Measurements from ENCODE around the gene RGS3.
A peak's percentile ranks its signal among the peaks of the same experiment; 100 is the strongest.

- no peak for TF ChIP-seq ZNF274 (IDR thresholded peaks at IDR 0.05; ENCODE audit: low read length)
- no peak for TF ChIP-seq ZNF274 (tag by site-specific recombination; IDR thresholded peaks at IDR 0.05; ENCODE audit: borderline replicate concordance)
- TF ChIP-seq ZNF302 (tag by site-specific recombination; IDR thresholded peaks at IDR 0.05; ENCODE audit: low read depth): no peak
- TF ChIP-seq ZNF324 (tag by site-specific recombination; IDR thresholded peaks at IDR 0.05): no peak
- TF ChIP-seq ZNF76 (tag by site-specific recombination; IDR thresholded peaks at IDR 0.05; ENCODE audit: borderline replicate concordance, low read depth): no peak
- peak; percentile 49; the same call in 1 of the 2 replicates for TF ChIP-seq CTCF (tag by site-specific recombination; IDR thresholded peaks at IDR 0.05)
- TF ChIP-seq ZNF549 (tag by site-specific recombination; IDR thresholded peaks at IDR 0.05): no peak
- TF ChIP-seq PATZ1 (tag by site-specific recombination; IDR thresholded peaks at IDR 0.05): peak; percentile 66
- no peak for TF ChIP-seq ATF2 (tag by site-specific recombination; IDR thresholded peaks at IDR 0.05; ENCODE audit: low read depth)
- TF ChIP-seq MEIS1 (CRISPR knock-in tag; IDR thresholded peaks at IDR 0.05; ENCODE audit: borderline replicate concordance): no peak
- no peak for TF ChIP-seq ZBTB6 (tag by site-specific recombination; IDR thresholded peaks at IDR 0.05)
- TF ChIP-seq ZNF704 (tag by site-specific recombination; IDR thresholded peaks at IDR 0.05): no peak
Observed at GRCh38 chr9:113463418-113464285, at the start of gene RGS3.

All from HEK293 (cell line).